Measurements from ENCODE around the gene TPGS2.
"Not testable (repeated sequence)": the region's sequence is repeated elsewhere in the genome, so short reads cannot be mapped to it uniquely, and the experiment has no call there.

TPGS2 gene, protein sequence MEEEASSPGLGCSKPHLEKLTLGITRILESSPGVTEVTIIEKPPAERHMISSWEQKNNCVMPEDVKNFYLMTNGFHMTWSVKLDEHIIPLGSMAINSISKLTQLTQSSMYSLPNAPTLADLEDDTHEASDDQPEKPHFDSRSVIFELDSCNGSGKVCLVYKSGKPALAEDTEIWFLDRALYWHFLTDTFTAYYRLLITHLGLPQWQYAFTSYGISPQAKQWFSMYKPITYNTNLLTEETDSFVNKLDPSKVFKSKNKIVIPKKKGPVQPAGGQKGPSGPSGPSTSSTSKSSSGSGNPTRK

DNA sequence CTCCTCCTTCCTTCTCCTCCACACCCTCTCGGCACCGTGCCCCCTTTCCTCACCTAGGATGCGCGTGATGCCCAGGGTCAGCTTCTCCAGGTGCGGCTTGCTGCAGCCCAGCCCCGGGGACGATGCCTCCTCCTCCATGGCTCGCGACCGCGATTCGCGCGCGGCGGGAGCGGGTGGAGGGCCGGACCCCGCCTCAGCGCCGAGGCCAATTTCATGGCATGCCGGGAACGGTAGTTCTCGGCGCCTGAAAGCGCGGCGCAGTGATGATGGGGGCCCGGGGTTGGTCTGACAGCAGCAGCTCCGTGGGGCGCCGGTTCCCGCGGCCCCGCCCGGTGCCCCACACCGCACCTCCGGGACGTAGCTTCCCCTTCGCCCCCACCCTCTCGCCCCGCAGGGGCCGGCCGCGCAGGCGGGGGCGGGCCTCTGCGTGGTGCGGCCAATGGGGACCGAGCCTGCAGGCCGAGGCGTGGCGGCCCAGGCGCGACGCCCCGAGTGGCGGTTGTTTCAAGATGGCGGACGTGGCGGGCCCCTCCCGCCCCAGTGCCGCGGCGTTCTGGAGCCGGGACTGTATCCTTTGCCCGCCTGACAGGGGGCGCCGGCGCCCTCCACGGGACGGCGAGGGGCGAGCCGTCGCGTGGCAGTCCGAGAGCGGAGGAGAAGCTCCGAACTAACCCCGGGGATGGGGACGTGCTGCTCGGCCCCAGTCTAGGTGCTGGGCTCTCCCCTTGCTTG is at the start of gene TPGS2, which contains the start of gene KIAA1328:
Gene TPGS2 (minus strand): TSS at position 373 of the 732 bp plus-strand sequence. CDS start 235 bp downstream, at position 138.
Gene KIAA1328 (plus strand): TSS at position 498 of the 732 bp plus-strand sequence. CDS start 12 bp downstream, at position 510.
- DNase-seq: peak; percentile 93

DNA sequence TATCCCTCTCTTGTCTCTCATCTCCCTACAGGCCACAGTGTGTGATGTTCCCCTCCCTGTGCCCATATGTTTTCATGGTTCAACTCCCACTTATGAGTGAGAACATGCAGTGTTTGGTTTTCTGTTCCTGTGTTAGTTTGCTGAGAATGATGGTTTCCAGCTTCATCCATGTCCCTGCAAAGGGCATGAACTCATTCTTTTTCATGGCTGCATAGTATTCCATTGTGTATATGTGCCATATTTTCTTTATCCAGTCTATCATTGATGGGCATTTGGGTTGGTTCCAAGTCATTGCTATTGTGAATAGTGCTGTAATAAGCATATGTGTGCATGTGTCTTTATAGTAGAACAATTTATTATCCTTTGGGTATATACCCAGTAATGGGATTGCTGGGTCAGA is 45.0 kb upstream of the TPGS2 start:
- not testable (repeated sequence) for DNase-seq

GRCh38 chr18:36872329-36872728 is 43.5 kb upstream of the TPGS2 start:
- DNase-seq: no peak

GRCh38 chr18:36871801-36872200 is 43.0 kb upstream of the TPGS2 start:
- no peak for DNase-seq

DNA sequence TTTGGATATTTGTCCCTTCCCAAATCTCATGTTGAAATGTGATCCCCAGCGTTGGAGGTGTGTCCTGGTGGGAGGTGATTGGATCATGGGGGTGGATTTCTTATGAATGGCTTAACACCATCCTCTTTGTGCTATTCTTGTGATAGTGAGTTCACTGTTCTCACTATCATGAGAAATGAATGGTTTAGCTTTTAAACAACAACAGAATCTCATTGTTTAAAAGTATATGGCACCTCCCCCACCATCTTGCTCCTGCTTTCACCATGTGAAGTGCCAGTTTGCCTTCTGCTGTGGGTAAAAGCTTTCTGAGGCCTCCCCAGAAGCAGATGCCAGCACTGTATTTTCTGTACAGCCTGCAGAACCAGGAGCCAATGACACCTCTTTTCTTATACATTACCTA is 38.3 kb upstream of the TPGS2 start:
- no peak for DNase-seq

DNA sequence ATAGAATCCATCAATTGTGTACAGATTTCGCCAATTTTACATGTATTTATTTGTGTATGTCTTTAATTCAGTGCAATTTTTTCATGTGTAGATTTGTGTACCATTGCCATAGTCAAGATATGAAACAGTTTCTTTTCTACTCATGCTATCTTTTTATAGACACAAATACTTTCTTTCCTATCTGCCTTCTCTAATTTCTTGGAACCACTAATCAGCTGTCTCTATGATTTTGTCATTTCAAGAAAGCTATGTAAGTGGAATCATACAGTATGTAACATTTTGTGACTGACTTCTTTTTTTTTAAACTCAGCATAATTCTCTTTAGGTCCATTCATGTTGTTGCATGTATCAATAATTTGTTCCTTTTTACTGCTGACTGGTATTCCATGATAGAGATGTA is 33.4 kb upstream of the TPGS2 start:
- DNase-seq: no peak

DNA sequence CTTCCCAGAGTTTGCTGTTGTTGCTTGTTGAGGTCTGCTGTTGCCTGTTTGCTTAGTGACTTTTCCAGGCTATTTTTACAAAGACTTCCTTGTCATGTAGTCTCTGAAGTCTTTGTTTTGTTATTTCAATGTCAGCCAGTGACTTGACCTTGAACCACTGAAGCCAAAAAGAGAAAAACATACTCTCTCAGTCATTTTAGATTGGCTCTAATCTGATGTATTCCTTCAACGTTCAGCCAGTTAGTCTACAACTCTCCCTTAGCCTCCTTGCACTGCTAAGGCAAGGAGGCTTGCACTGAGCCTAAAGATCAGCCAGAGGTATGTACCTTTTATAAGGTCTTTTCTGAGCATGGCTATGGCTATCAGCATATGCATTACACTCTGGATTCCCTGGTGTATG is 28.0 kb upstream of the TPGS2 start:
- DNase-seq: no peak

DNA sequence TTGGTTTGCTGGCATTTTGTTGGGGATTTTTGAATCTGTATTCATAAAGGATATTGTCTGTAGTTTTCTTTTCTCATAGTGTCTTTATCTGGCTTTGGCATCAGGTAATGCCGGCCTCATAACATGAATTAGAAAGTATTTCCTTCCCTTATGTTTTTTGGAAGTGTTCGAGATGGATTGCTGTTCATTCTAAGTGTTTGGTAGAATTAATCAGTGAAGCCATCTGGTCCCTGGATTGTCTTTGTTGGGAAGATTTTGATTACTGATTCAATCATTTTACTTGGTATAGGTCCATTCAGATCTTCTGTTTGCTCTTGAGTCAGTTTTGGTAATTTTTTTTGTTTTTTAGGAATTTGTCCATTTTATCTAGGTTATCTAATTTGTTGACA is 22.4 kb upstream of the TPGS2 start:
- no peak for DNase-seq

DNA sequence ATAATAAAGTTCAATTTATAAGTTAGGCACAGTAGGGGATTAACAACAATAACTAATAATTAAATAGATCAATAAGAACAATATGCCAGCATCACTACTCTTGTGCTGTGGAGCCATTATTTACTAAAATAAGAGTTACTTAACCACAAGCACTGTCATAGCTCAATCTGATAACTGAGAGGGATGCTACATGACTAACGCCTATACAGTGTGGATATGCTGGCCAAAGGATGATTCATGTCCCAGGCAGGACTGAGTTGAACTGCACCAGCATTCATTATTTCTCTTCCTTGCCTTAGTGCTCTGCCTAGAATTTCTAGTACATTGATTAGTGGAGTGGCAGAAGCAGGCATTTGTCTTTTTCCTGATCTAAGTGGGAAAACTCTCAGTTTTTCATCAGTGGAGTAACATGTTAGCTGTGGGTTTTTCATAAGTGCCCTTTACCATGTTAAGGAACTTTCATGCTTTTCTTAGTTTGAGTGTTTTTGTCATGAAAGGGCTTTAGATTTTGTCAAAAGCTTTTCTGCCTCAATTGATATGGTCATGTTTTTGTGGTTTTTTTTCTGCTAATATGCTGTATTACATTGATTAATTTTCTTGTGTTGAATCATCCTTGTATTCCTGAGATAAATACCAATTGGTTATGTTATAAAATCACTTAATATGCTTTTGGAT is 21.9 kb upstream of the TPGS2 start:
- DNase-seq: no peak

DNA sequence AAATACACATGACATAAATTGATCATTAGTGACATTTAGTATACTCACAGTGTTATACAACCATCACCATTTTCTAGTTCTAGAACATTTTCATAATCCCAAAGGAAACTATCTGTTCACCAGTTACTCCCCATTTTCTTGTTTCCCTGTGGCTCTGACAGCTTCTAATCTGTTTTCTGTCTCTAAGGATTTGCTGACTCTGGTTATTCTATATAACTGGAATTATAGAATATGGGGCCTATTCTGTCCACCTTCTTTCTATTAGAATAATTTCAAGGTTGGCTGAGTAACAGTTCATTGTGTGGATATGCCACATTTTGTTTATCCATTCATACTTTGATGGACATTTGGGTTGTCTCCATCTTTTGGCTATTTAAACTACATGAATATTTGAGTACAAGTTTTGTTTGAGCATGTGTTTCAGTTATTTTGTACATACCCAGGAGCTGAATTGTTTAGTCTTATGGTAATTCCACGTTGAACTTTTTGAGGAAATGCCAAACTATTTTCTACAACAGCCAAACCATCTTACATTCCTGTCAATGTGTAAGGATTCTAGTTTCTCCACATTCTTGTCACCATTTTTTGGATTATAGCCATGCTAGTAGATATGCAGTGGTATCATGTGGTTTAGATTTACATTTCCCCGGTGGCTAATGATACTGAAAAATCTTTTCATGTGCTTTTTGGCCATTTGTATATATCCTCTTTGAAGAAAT is 20.6 kb upstream of the TPGS2 start:
- no peak for DNase-seq

GRCh38 chr18:36848609-36849008 is 19.8 kb upstream of the TPGS2 start:
- DNase-seq: no peak

GRCh38 chr18:36843784-36844183 is 15.0 kb upstream of the TPGS2 start:
- DNase-seq: no peak

DNA sequence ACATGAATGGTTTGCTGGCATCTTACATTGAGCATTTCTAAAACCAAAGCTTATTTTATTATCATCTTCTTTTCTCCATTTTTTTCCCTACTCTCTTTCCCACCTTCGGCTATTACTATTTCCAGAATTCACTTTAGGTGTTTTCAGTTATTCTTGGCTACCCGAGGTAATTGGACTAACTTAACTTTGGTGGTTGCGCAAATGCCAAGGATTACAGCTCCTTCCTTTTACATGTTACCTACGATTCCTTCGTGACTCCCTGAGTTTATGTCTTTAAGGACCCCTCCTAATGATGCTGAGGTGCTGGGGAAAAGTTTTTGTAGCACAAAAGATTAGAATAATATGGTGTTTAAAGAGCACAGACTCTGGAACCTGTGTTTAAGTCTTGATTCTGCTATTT is 14.4 kb upstream of the TPGS2 start:
- DNase-seq: no peak

- no peak for DNase-seq
Observed at GRCh38 chr18:36839835-36840234, 11.0 kb upstream of the TPGS2 start.

GRCh38 chr18:36835927-36836326 is 7.1 kb upstream of the TPGS2 start:
- no peak for DNase-seq

DNA sequence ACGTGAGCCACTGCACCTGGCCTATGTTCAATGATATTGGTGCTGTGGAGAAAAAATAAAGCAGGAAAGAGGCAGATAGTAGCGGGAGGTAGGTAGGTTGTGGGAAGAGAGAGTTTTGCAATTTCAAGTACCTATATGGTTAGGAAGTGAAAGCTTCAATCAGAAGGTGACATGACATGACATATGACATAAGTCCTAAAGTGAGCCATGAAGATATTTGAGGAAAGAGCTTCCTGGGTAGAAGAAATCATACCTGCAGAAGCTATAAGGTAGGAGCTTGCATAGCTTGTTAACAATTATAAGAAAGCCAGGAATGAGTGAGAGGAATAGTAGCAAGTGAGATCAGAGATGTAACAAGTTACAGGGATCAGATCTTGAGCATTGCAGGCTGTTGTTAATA is 4.3 kb upstream of the TPGS2 start:
- no peak for DNase-seq

DNA sequence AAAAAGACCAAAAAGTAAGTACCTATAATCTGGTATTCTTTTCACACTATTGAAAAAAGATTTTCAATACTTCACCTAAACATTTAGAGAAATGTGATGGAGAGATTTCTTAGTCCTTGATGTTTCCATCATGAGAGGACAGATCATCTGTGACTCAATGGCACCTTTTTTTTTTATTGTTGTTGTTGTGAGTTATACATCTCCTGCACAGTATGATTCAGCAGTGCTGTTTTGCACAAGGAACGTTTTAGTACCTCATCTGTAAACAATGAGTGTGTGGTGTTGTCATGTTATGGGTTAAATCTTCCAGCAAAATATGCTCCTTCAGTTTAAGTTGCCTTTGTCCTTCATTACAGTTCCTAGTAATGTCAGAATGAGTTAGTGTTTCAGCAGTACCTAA is 2.3 kb upstream of the TPGS2 start:
- no peak for DNase-seq

GRCh38 chr18:36830158-36830495 is 1.3 kb upstream of the TPGS2 start:
- no peak for DNase-seq

GRCh38 chr18:36829362-36830157 is 758 bp upstream of the TPGS2 start:
- peak; percentile 17 for DNase-seq

DNA sequence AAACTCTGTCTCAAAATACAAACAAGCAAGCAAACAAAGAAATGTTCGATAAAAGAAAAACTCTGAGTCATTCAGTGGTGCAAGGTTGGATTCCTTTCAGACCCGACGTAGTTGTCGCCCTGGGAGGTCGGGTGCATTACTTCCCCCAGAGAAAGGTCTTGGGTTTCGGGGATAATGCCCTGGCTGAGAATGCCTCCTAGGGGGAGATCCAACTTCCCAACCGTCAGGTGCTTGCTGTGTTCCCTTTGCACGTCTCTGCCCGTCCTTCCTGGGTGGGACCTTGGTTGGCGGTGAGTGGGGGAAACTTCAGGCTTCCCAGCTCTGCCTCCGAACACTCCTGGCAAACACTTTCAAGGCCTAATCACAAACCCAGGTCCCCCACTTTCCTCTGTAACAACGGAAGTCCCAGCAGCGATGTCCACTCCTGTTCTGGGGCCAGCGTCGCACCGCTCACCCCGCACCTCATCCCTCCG is 609 bp downstream of the TPGS2 start:
- no peak for DNase-seq

- no peak for DNase-seq
Observed at GRCh38 chr18:36826556-36826955, 2.2 kb downstream of the TPGS2 start.

DNA sequence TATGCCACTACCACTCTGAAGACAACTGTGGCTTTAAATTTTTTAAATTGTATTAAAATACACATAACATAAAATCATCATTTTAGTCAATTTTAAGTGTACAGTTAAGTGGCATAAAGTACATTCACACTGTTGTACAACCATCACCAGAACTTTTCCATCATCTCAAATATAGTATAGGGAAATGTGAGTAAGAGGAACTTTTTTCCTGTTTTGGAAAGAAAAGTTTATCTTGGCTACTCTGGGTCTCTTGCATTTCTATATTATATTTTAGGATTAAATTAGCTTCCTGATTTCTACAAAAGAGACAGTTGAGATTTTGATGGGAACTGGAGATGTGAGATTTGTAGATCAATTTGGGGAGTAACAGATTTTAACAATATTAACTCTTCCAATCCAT is 3.3 kb downstream of the TPGS2 start:
- DNase-seq: no peak

Data from RPMI8226 (cell line).